NCI-H2081 (cell line): Measurements from ENCODE around the gene MALRD1.
A peak's percentile ranks its signal among the peaks of the same experiment; 100 is the strongest.
"Not testable (repeated sequence)": the region's sequence is repeated elsewhere in the genome, so short reads cannot be mapped to it uniquely, and the experiment has no call there.

Source experiments
- DNase-seq, 2 experiments: peaks; one replicate each; lab custom pipeline; 2025; lab: John Stamatoyannopoulos, UW

The MALRD1 gene

GRCh38 chr10:19713159-19713558, 664.6 kb downstream of the MALRD1 start:
- DNase-seq, result no peak

- no peak for DNase-seq
Measured at GRCh38 chr10:19713800-19714525, 665.4 kb downstream of the MALRD1 start.

GRCh38 chr10:19719284-19719683, 670.7 kb downstream of the MALRD1 start:
- DNase-seq, result peak; percentile 21 to 61

- DNase-seq, result no peak
Measured at GRCh38 chr10:19724287-19724686, 675.7 kb downstream of the MALRD1 start.

DNA sequence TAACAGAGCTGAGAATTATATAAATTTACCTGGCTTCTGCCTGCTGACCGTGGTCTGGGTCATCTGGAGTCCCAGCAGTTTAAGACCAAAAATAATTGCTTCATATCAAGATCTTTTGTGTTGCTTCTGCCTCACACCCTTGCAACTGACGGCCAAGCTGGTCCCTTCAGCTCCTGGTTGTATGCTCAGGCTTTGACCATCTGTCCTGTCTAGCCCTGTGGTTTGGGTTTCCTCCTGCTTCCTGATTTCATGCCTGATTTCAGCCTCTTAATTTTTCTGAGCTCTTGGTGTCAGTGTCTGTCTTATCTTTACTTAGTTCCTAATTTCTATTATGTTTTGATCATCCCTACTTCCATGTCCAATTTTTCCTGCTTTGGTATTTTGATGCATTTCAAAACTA, 679.8 kb downstream of the MALRD1 start:
- DNase-seq, result no peak

- peak; percentile 1 to 25 for DNase-seq
Measured at GRCh38 chr10:19728964-19729363, 680.4 kb downstream of the MALRD1 start.

DNA sequence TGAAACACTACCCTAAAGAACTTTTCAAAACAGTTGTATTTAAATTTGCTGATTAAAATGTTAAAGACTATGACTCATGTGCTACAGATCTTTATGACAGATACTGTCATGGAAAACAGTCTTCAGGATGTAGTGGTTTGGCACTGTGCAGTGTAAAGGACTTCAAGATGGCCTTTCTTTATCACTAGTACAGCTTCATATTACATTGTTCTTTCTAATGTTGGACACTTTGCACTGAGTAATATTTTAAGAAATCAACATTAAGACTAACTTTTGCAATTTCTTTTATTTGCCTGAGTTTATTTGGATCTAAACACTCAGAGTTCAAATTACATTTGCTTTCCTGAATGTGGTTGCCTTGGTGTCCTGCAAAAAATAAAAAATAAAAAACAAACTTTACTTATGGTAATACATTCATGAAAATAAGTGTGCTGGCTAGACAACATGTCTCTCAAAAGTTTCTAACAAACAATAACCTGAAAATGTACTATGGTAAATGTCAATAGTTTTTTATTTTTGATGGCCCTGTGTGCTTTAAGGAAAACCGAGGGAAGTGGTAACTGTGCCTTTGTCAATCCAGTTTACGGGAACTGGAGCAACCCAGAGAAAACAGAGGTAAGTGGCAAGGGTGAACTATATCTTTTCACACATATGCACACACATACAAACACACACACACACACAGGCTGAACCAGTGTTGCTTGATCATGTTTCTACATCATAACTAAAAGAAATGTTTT, 681.7 kb downstream of the MALRD1 start:
- DNase-seq, result no peak

GRCh38 chr10:19730907-19731217, 682.3 kb downstream of the MALRD1 start:
- no peak for DNase-seq

GRCh38 chr10:19731560-19731959, 683.0 kb downstream of the MALRD1 start:
- no peak for DNase-seq

DNA sequence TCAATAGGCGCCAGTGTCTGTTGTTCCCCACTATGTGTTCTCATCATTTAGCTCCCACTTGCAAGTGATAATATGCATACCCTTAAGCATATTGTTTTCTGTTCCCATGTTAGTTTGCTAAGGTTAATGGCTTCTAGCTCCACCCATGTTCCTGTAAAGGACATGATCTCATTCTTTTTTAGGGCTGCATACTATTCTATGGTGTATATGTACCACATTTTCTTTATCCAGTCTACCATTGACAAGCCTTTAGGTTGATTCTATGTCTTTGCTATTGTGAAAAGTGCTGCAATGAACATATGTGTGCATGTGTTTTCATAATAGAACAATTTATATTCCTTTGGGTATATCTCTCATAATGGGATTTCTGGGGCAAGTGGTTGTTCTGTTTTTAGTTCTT, 689.8 kb downstream of the MALRD1 start:
- no peak for DNase-seq

GRCh38 chr10:19739232-19739631, 690.6 kb downstream of the MALRD1 start:
- DNase-seq, result not testable (repeated sequence)

DNA sequence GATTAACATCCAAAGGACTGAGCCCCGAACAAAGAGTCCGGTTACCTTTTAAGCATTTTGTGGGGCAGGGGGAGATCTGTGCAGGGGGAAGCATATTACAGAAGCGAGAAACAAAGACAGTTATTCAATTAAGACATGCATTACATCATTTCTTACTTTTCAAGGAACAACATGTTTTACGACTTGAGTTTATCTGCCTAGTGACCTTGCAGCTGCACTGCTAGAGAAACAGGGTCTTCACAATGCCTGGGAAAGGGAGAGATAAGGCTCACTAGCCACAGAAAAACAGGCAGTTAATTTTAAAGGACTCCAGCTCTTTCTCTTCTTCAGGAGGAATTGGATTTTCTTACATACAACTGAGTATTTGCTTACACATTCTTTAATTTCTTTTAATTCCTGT, 693.5 kb downstream of the MALRD1 start:
- not testable (repeated sequence) for DNase-seq

- no peak for DNase-seq
Measured at GRCh38 chr10:19745672-19746071, 697.1 kb downstream of the MALRD1 start.

DNA sequence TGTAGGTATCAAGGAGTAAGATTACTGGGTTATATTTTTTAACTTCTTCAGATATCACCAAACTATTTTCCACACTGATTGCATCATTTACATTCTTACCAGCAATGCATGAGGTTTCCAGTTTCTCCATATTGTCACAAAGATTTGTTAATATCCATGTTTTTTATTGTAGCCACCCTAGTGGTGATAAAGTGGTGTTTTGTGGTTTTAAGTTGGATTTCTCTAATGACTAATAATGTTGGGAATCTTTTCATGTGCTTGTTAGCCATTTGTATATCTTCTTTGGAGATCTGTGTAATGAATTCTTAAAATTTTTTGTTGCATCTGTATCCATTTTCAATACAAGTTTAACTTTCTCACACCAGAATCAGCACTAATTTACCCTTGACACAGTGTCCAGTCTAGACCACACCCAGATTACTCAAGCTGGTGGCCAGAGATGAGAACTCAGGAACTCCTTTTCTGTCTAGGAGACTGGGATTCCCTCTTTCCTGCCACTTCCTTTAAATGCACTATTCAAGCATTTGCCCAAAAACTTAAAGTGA, 700.7 kb downstream of the MALRD1 start:
- DNase-seq, result no peak

DNA sequence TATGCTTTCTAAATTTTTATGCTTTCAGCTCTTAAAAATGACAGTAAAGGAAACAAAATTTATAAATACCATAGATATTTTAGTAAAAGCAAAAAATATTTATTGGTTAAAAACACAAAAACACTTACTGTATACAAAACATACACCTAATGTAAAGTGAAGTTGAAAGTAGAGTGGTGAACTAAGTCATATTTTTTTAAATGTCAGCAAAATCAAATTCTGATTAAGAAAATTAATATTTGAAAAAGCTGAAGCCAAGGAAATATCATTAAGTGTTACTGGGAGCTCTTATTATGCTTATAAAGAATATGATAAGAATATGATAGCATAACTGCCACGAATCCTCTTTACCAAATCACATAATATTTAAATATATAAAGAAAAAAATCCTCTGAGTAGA, 702.4 kb downstream of the MALRD1 start:
- DNase-seq, result no peak

DNA sequence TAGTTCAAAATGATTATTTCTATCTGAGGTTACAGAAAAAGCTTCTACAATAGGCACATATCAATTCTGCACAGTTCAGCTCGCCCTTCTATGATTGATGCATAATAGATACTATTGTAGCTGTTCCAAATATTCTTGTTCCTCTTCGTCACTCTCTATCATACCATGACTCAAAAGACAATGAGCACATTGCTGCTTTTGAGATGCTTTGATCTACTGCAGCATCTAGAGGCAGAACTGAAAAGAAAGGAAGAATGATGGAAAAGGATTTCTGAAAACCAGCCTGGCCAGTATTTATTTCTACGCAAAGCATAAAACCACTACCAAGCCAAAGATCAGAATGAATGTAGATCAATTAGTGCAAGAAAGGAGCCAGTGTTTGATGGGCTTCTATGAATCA, 708.3 kb downstream of the MALRD1 start:
- DNase-seq, result no peak

- no peak for DNase-seq
Measured at GRCh38 chr10:19762026-19762425, 713.4 kb downstream of the MALRD1 start.

DNA sequence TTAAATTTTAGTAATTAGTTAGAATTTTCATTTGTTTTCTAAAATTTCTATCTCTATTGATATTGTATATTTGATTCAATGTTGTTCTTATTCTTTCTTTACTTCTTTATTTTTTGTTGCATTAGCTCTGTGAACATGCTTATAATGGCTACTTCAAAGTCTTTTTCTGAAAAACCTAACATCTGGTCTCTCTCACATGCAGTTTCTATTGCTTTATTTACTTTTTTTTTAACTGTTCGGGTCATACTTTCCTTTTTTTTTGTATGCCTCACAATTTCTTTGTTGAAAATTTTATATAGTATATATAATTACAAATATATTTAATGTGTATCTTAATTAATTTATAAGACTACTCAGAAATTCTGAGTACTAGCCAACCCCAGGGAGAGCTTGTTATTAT, 715.5 kb downstream of the MALRD1 start:
- no peak for DNase-seq

GRCh38 chr10:19767876-19768275, 719.3 kb downstream of the MALRD1 start:
- no peak for DNase-seq

DNA sequence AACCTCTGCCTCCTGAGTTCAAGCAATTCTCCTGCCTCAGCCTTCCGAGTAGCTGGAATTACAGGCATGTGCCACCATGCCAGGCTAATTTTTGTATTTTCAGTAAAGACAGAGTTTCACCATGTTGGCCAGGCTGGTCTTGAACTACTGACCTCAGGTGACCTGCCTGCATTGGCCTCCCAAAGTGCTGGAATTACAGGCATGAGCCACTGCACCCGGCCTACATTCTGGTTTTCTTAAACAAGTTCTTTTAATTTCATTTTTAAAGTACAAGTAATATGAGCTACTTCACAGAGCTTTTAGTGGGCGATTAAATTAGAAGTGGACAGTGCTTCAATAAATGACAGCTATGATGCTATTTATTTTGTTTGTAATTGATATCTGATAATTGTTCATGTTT, 721.2 kb downstream of the MALRD1 start:
- not testable (repeated sequence) for DNase-seq

DNA sequence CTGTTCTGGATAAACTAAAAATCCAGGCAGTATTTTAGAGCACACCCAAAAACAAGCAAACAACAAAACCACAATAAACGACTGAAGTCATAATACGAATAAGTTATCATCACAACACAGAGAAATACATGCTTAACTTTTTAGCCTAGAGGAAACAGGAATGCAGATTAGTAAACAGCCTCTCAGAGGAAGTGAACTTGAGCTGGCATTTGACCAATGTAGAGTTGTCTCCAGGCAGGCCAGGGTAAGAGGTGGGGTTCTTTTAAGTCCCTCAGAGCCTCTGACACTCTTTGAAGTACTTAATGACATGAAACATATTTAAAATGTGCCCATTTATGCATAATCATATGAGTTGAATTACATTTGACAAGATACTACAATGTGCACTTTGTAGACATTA, 724.4 kb downstream of the MALRD1 start:
- no peak for DNase-seq

- DNase-seq, result no peak
Measured at GRCh38 chr10:19775296-19775695, 726.7 kb downstream of the MALRD1 start.

GRCh38 chr10:19777806-19778205, 729.2 kb downstream of the MALRD1 start:
- DNase-seq, result no peak

DNA sequence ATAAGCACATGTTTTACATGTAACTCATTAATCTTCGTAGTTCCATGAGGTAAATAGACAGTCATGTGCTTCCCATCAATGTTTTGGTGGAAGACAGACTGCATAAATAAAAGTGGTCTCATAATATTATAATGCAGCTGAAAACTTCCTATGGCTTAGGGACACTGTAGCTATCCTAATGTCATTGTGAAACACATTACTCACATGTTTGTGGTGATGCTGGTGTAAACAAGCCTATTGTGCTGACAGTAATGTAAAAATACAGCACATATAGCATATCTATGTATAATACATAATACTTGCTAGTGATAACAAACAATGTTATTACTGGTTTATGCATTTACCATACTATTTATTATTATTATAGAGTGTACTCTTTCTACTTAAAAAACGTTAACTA, 730.4 kb downstream of the MALRD1 start:
- no peak for DNase-seq
